HG03520 (cell line): ENCODE results near the gene SETD7.

Experiments used
- ATAC-seq: cut with Tn5 transposase; IDR thresholded peaks from one replicate; pipeline ENCODE4 v1.9.1; 2021; ENCODE audit warnings: mild to moderate bottlenecking, moderate library complexity; ENCODE audit not compliant: unreplicated experiment

The SETD7 gene

GRCh38 chr4:139575072-139575471 is 19.1 kb upstream of the SETD7 start:
- no peak for ATAC-seq

- no peak for ATAC-seq
Observed at GRCh38 chr4:139574641-139575040, 18.6 kb upstream of the SETD7 start.

- ATAC-seq: no peak
Observed at GRCh38 chr4:139568206-139568955, 12.4 kb upstream of the SETD7 start.

GRCh38 chr4:139567159-139567870 is 11.3 kb upstream of the SETD7 start:
- ATAC-seq: no peak

GRCh38 chr4:139564502-139564901 is 8.5 kb upstream of the SETD7 start:
- ATAC-seq: no peak

- no peak for ATAC-seq
Observed at GRCh38 chr4:139563515-139563914, 7.5 kb upstream of the SETD7 start.

GRCh38 chr4:139562839-139563238 is 6.8 kb upstream of the SETD7 start:
- ATAC-seq: no peak

GRCh38 chr4:139562067-139562684 is 6.2 kb upstream of the SETD7 start:
- no peak for ATAC-seq

- ATAC-seq: no peak
Observed at GRCh38 chr4:139560406-139561104, 4.5 kb upstream of the SETD7 start.

GRCh38 chr4:139559687-139560086 is 3.7 kb upstream of the SETD7 start:
- no peak for ATAC-seq

GRCh38 chr4:139559089-139559479 is 3.1 kb upstream of the SETD7 start:
- ATAC-seq: no peak

- no peak for ATAC-seq
Observed at GRCh38 chr4:139558235-139559088, 2.4 kb upstream of the SETD7 start.

GRCh38 chr4:139557556-139558110 is 1.6 kb upstream of the SETD7 start:
- no peak for ATAC-seq

GRCh38 chr4:139556724-139557555 is 921 bp upstream of the SETD7 start:
- peak; percentile 14 for ATAC-seq

- peak; percentile 9 for ATAC-seq
Observed at GRCh38 chr4:139555705-139556070, 331 bp downstream of the SETD7 start.

- ATAC-seq: peak; percentile 41
Observed at GRCh38 chr4:139554893-139555704, 920 bp downstream of the SETD7 start.

- ATAC-seq: no peak
Observed at GRCh38 chr4:139554642-139554892, 1.5 kb downstream of the SETD7 start.

GRCh38 chr4:139553751-139554641 is 2.0 kb downstream of the SETD7 start:
- no peak for ATAC-seq
